SU-DHL-6 (cell line): ENCODE results near the gene SHOC2.

Source experiments
- H2AFZ ChIP-seq: fragments of 200-600 bp; sonication (generic); 2 replicates; pipeline ENCODE4 v1.6.1; 2014; ENCODE audit warnings: low read depth, mild to moderate bottlenecking, moderate library complexity, mixed read lengths, antibody characterized with exemption, low read length; ENCODE audit not compliant: severe bottlenecking
- H3F3A ChIP-seq: fragments of 200-600 bp; shearing (Covaris generic); 2 replicates; pipeline ENCODE4 v1.6.0; 2016; ENCODE audit warnings: antibody characterized with exemption, mild to moderate bottlenecking; ENCODE audit not compliant: insufficient read depth
- H3K27ac ChIP-seq: fragments of 200-600 bp; sonication (generic); 2 replicates; pipeline ENCODE4 v1.5.1; 2016; ENCODE audit warnings: low read depth, mild to moderate bottlenecking, low read length, moderate library complexity, mixed read lengths
- H3K27me3 ChIP-seq: fragments of 200-600 bp; sonication (generic), shearing (Covaris generic); 2 replicates; pipeline ENCODE4 v1.6.0; 2014; ENCODE audit warnings: mild to moderate bottlenecking, low read length
- H3K36me3 ChIP-seq: fragments of 200-600 bp; sonication (generic); 2 replicates; pipeline ENCODE4 v1.6.1; 2014; ENCODE audit warnings: mild to moderate bottlenecking, low read length, mixed read lengths
- H3K4me2 ChIP-seq: fragments of 300-600, 200-600 bp; shearing (Covaris generic), sonication (generic); 2 replicates; pipeline ENCODE4 v1.6.0; 2014; ENCODE audit warnings: low read length, low read depth, mild to moderate bottlenecking; ENCODE audit not compliant: poor library complexity, severe bottlenecking
- H3K4me3 ChIP-seq: fragments of 200-600 bp; sonication (generic); 2 replicates; pipeline ENCODE4 v1.5.1; 2014; ENCODE audit warnings: antibody characterized with exemption, low read length, mild to moderate bottlenecking, mixed read lengths; ENCODE audit not compliant: insufficient read depth, poor library complexity, severe bottlenecking
- H3K79me2 ChIP-seq: fragments of 200-600 bp; sonication (generic); 2 replicates; pipeline ENCODE4 v1.6.1; 2014; ENCODE audit warnings: mild to moderate bottlenecking, low read length, moderate library complexity; ENCODE audit not compliant: insufficient read depth
- H3K9ac ChIP-seq: fragments of 200-600 bp; sonication (generic); 2 replicates; pipeline ENCODE4 v1.7.0; 2014; ENCODE audit warnings: mild to moderate bottlenecking, low read length
- H3K9me2 ChIP-seq: fragments of 200-600 bp; sonication (generic); replicated peaks from 2 replicates; pipeline ENCODE4 v1.6.1; 2014; ENCODE audit warnings: low read length; ENCODE audit not compliant: insufficient read depth
- H3K9me3 ChIP-seq: fragments of 200-600 bp; sonication (generic); 2 replicates; pipeline ENCODE4 v1.6.1; 2014; ENCODE audit warnings: low read length, mixed read lengths; ENCODE audit not compliant: insufficient read depth
- H4K20me1 ChIP-seq: fragments of 200-600 bp; sonication (generic); 2 replicates; pipeline ENCODE4 v1.6.1; 2014; ENCODE audit warnings: low read depth, mild to moderate bottlenecking, antibody characterized with exemption, low read length, moderate library complexity, mixed read lengths
- CTCF ChIP-seq: fragments of 200-600 bp; sonication (generic); IDR thresholded peaks from one replicate; pipeline ENCODE4 v1.5.1; 2017; ENCODE audit warnings: antibody characterized with exemption, mild to moderate bottlenecking, low read length, moderate library complexity; ENCODE audit not compliant: insufficient read depth, poor library complexity, severe bottlenecking
- EZH2phosphoT487 ChIP-seq: fragments of 200-600 bp; sonication (generic), shearing (Covaris generic); conservative IDR thresholded peaks from 2 replicates; pipeline ENCODE4 v1.6.1; 2018; ENCODE audit warnings: mild to moderate bottlenecking, antibody characterized with exemption, low read length, moderate library complexity, mixed read lengths

The SHOC2 gene

GRCh38 chr10:110919349-110919931 is at the start of gene SHOC2:
Gene SHOC2, plus strand, starts transcription at chr10:110919604. Its CDS starts 44,755 bp downstream, at chr10:110964359.
- TF ChIP-seq EZH2phosphoT487 (no peak), CTCF (no peak)
- Histone ChIP-seq H3K4me3 (peak within 1 kb of the TSS; percentile 74), H4K20me1 (peaks cover 35% of the 10 kb centered on the region), H2AFZ (peak within 1 kb of the TSS; percentile 93), H3K9ac (peak within 1 kb of the TSS; percentile 86), H3K36me3 (peaks cover 20% of the 10 kb centered on the region), H3K4me2 (peak within 1 kb of the TSS; percentile 97), H3K27me3 (no peaks in the 10 kb centered on the region), H3K79me2 (peaks cover 43% of the 10 kb centered on the region), H3K27ac (peak within 1 kb of the TSS; percentile 91), H3F3A (peaks cover 29% of the 10 kb centered on the region), H3K9me3 (no peaks in the 10 kb centered on the region), H3K9me2 (no peaks in the 10 kb centered on the region)

GRCh38 chr10:110870823-110871297 is 48.5 kb upstream of the SHOC2 start:
- TF ChIP-seq EZH2phosphoT487: no peak
- no peak for TF ChIP-seq CTCF
- H3K27ac ChIP-seq: peak overlapping the region; percentile 89
- peaks cover 54% of the 10 kb centered on the region for H3F3A ChIP-seq
- H4K20me1 ChIP-seq: no peaks in the 10 kb centered on the region
- peaks cover 34% of the 10 kb centered on the region for H3K79me2 ChIP-seq
- H3K4me2 ChIP-seq: peak overlapping the region; percentile 99
- H3K9ac ChIP-seq: peak overlapping the region; percentile 76
- H3K27me3 ChIP-seq: no peaks in the 10 kb centered on the region
- peak overlapping the region; percentile 78 for H3K4me3 ChIP-seq
- H3K36me3 ChIP-seq: peaks cover 4% of the 10 kb centered on the region; the same call in 1 of the 2 replicates
- H3K9me3 ChIP-seq: no peaks in the 10 kb centered on the region
- H3K9me2 ChIP-seq: no peaks in the 10 kb centered on the region
- no peak overlapping the region for H2AFZ ChIP-seq

- H2AFZ ChIP-seq: peak within 1 kb of the TSS; percentile 74
- H3K27ac ChIP-seq: peak within 1 kb of the TSS; percentile 89
- no peaks in the 10 kb centered on the region for H3K9me3 ChIP-seq
- H3K4me3 ChIP-seq: peak within 1 kb of the TSS; percentile 78
- peaks cover 54% of the 10 kb centered on the region for H3F3A ChIP-seq
- H3K27me3 ChIP-seq: no peaks in the 10 kb centered on the region
- H3K36me3 ChIP-seq: peaks cover 11% of the 10 kb centered on the region
- no peaks in the 10 kb centered on the region for H3K9me2 ChIP-seq
- no peaks in the 10 kb centered on the region for H4K20me1 ChIP-seq
- peak within 1 kb of the TSS; percentile 99 for H3K4me2 ChIP-seq
- H3K9ac ChIP-seq: peak within 1 kb of the TSS; percentile 76
- TF ChIP-seq CTCF (no peak), EZH2phosphoT487 (no peak)
- peaks cover 40% of the 10 kb centered on the region for H3K79me2 ChIP-seq
Observed at GRCh38 chr10:110871298-110872084, 47.9 kb upstream of the SHOC2 start, which contains the start of gene PDCD4. Gene PDCD4, plus strand, starts transcription at chr10:110871928. Its CDS starts 4,100 bp downstream, at chr10:110876028.
